Suprapubic skin (tissue), 4 donors: ENCODE results near the gene AIG1.

Experiments used
- EP300 ChIP-seq: sonication (generic); formaldehyde crosslinking; IDR thresholded peaks from one replicate; pipeline ENCODE4 v1.6.1; 2017; ENCODE audit warnings: antibody characterized with exemption
- POLR2A ChIP-seq, 2 donors: fragments of 450-650 bp; IDR thresholded peaks; one replicate each; pipeline ENCODE4 v1.6.1; 2017; ENCODE audit warnings: antibody characterized with exemption in 2 of 2, mild to moderate bottlenecking in 2 of 2, moderate library complexity in 2 of 2
- POLR2AphosphoS5 ChIP-seq, 3 donors: sonication (generic); formaldehyde crosslinking; IDR thresholded peaks; one replicate each; pipeline ENCODE4 v1.6.1; 2017; ENCODE audit warnings: antibody characterized with exemption in 3 of 3
- TF ChIP-seq, protein P1 (sequence below), 2 donors: fragments of 200-600 bp in 1 of 2; fragments of 450-650 bp in 1 of 2; sonication (generic) in 1 of 2; IDR thresholded peaks; one replicate each; pipeline ENCODE4 v1.5.1; 2016 to 2019; ENCODE audit warnings: antibody characterized with exemption in 2 of 2, mild to moderate bottlenecking in 1 of 2, moderate library complexity in 1 of 2

DNA sequence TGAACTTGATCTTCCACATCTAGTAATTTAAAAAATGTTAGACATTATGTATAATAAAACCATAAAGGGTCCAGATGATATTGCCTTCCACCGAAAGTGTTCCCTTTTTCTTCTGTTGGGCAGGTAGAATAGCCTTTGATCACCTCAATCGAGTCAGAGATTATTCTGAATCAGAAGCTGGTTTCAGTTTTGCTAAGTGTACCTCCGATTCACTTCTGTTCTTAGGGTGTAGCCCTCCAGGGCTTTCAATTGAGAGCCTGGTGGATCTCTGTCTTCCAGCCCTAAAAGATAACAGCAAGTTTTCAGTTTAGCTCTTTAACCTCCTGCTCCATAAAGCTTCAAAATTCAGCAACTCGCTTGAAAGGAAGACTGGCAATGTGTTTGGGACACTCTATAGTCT, 21.1 kb upstream of the AIG1 start:
- TF ChIP-seq, protein P1, sequence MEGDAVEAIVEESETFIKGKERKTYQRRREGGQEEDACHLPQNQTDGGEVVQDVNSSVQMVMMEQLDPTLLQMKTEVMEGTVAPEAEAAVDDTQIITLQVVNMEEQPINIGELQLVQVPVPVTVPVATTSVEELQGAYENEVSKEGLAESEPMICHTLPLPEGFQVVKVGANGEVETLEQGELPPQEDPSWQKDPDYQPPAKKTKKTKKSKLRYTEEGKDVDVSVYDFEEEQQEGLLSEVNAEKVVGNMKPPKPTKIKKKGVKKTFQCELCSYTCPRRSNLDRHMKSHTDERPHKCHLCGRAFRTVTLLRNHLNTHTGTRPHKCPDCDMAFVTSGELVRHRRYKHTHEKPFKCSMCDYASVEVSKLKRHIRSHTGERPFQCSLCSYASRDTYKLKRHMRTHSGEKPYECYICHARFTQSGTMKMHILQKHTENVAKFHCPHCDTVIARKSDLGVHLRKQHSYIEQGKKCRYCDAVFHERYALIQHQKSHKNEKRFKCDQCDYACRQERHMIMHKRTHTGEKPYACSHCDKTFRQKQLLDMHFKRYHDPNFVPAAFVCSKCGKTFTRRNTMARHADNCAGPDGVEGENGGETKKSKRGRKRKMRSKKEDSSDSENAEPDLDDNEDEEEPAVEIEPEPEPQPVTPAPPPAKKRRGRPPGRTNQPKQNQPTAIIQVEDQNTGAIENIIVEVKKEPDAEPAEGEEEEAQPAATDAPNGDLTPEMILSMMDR (IDR thresholded peaks at IDR 0.05) = no peak
- no peak for TF ChIP-seq POLR2A (IDR thresholded peaks at IDR 0.05)
- no peak for TF ChIP-seq POLR2AphosphoS5 (IDR thresholded peaks at IDR 0.05)
- TF ChIP-seq EP300 = no peak
